ENCODE measurements around the gene ORC5.
"Not testable (repeated sequence)": the region's sequence is repeated elsewhere in the genome, so short reads cannot be mapped to it uniquely, and the experiment has no call there.

The ORC5 gene

DNA sequence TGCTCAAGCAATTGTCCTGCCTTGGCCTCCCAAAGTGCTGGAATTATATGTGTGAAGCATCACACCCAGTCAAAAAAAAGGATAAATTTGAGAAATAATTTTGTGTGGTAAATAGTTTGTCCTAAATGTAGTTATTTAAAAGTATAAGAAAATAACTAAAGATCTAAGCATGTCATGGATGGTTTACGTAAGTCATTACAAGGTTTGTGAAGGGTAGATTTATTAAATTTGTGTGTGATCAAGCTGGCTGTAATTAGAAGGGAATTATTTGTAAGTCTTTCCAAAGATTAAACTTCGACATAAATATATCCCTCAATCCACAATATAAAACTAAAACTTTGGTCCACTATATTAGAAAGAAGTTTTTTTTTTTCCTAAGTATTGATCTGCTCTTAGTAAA, 28.6 kb downstream of the ORC5 start:
- no peak for DNase-seq

DNA sequence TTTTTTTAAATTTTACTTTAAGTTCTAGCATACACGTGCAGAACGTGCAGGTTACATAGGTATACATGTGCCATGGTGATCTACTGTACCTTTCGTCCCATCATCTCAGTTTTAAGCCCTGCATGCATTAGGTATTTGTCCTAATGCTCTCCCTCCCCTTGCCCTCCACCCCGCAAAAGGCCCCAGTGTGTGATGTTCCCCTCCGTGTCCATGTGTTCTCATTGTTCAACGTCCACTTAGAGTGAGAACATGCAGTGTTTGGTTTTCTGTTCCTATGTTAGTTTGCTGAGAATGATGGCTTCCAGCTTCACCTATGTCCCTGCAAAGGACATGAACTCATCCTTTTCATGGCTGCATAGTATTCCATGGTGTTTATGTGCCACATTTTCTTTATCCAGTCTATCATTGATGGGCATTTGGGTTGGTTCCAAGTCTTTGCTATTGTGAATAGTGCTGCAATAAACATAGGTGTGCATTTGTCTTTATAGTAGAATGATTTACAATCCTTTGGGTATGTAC, 30.2 kb downstream of the ORC5 start:
- not testable (repeated sequence) for DNase-seq

DNA sequence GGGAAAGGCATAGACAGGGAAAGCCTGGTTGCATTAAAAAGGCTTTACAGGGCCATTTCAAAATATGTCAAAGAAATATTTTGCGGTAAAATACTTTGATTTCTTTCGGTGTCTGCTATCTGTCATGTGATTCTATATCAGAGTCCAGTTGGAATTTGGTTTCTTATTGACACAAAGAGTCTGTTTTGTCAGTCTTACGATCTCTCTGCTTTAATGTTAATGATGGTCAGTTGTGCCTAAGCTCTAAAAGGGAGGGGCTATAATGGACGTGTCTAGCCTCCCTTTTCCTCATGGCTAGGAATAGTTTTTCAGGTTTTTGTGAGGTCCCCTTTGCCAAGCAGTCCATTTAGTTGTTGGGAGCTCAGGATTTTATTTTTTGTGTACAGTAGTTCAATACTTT, 31.5 kb downstream of the ORC5 start:
- DNase-seq = no peak

DNA sequence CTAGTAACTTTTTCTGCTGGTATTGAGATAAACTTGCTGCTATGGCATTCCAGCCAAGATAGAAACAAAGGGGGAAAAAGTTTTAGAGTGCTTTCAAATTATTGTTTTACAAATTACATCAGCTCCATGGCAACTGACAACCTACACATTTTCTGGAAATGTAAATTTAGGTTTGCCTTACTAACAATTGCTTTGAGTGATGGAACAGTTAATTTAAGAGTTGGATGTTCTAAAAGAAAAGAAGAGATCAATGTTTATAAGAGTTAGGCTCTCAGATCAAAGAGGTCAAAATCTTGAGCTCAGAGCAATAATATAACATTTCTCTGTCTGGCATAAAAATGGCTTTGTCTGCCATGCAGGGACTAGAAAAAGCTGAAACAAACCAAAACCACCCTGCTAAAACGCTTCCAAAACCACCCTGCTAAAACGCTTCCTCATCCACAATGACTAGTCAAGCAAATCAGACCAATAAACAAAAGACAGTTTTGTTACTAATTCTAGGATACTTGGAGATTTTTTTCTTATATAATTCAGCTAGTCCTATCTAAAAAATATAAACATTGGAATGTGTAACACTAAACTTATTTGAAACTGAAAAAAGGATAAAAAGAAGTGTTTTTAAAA, 32.3 kb downstream of the ORC5 start:
- DNase-seq = no peak

DNA sequence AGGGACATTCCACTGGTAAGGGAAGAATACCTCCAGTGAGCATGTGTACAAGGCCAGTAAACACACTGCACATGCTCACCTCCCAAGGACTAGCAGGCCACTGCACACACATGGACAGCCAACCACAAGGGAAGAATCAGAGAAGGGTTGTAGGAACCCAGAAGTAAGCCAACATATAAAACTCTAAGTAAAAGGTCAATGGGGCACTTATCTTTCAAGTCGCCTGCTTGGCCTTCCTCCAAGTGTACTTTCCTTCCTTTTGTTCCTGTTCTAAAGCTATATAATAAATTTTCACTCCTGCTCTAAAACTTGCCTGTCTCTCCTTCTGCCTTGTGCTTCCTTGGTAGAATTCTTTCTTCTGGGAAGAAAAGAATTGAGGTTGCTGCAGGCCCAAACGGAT, 33.0 kb downstream of the ORC5 start:
- DNase-seq = no peak

DNA sequence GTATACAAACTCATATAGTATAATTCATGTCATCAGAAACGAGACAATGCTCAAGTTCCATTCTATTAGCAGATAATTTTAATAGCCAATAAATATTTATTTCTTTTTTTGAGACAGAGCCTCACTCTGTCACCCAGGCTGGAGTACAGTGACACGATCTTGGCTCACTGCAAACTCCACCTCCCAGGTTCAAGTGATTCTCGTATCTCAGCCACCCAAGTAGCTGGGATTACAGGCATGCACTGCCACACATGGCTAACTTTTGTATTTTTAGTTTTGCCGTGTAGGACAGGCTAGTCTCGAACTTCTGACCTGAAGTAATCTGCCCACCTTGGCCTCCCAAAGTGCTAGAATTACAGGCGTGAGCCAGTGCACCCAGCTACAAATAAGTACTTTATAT, 45.7 kb downstream of the ORC5 start:
- no peak for DNase-seq

DNA sequence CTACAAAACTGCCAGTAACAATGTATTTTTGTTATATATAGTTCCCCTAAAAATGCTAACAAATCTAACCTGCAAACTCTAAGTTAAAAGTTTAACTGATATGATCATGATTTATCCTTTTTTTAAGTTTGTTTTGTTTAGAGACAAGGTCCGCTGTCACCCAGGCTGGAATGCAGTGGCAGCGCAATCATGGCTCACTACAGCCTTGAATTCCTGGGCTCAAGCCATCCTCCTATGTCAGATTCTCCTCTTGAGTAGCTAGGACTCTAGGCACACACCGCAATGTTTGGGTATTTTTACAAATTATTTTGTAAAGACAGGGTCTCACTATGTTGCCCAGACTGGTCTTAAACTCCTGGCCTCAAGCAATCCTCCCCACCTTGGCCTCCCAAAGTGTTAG, 46.6 kb downstream of the ORC5 start:
- no peak for DNase-seq

DNA sequence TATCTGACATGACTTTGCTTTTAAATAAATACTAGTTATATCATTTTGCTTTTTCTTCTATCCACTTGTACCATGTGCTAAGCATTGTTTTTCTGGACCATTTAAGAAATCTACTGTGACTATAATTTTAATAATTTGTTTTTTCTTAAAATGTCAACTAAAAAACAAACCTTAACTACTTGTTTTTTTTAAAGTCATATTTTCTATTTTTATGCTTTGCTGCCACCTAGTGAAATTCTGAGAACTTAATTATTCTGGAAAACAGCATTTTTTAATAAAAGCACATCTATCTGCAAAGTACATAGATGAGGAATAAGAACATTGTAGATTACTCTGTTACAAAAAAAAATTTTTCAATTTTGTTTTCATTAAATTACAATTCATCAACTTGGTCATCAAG, 47.4 kb downstream of the ORC5 start:
- no peak for DNase-seq

DNA sequence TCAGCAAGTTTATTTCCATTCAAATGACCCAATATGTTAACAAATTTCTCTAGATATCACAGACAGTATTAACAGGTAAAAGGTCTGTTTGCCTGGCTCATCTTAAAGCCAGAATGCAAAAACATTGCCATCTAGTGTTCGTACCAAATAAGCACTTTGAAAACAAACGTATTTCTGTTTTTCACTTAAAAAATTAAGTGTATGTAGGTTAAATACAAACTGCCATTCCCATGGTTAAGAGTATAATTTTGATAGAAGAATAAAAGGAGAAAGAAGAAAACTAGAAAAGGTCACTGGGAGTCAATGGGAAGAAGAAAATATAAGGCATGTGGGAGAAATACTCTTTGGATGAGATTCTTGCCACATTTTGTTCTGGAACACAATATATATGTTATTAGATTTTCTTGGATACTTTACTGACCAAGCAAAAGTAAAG, 51.0 kb downstream of the ORC5 start:
- DNase-seq = no peak

DNA sequence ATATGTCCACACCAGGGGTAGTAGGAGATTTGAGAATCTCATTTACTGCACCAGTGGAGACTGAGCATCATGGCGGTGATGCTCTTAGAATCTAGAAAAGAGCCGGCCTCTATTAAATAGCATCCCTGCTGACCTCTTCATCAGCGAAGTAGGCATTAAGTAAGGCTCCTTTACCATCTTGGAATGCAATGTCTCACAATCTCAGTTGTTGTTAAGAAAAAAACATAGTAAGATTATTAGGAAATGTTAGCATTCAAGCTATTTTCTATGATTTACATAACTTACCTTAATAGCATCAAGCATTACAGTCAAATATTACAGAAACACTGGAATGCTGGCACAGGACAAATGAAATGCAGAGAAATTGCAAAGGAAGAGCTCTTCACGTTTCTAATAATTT, 54.5 kb downstream of the ORC5 start:
- DNase-seq = no peak

DNA sequence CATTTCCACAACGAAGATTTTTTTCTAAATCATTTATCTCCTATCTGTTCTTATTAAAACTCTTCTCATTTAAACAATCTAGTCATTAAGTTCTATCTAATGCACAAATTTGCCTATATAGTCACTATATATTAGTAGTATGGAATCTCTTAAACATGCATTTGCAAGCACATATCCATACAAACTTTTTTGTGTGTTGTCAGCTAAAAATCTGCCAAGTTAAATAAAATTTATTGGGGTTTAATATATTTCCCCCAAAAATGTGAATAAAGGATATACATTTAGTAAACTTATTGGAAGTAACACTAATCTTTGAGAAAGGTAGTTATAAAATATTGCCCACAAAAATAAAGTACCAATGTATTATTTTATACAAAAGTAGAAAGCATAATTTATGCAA, 55.3 kb downstream of the ORC5 start:
- DNase-seq = no peak

DNA sequence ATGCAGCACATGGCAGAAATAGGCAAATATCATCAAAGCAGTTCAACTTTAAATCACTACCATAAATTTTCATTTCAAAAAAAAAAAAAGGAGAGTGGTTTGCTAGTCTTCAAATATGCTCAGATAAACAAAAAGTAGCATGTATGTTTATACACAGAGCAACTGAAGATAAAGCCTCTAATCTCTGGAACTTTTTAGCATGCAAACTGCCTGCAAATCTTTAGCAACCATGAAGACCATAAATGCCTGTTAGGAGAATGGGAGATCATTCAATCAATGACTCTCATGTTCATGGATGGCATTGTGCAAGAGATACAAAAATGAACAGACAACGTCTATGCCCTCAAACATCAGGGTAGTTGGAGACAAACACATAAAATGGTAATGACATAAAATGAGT, 57.3 kb downstream of the ORC5 start:
- no peak for DNase-seq

DNA sequence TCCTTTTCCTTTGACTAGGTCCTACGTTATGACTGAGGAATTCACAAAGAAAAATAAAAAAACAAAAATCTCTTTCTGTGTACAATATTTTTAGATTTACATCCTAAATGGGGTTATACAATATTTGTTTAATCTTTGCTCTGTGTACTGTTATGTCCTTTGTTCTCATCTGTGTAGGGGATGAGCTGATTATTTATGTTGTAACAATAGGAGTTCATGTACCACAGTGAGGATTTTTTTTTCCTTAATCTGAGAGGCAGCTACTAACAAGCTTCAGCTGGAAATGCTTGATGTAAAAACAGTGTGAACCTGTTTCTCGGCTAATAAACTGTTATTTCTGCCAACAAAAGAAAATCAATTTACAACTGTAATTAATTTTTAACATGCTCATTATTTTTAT, 58.0 kb downstream of the ORC5 start:
- no peak for DNase-seq

DNA sequence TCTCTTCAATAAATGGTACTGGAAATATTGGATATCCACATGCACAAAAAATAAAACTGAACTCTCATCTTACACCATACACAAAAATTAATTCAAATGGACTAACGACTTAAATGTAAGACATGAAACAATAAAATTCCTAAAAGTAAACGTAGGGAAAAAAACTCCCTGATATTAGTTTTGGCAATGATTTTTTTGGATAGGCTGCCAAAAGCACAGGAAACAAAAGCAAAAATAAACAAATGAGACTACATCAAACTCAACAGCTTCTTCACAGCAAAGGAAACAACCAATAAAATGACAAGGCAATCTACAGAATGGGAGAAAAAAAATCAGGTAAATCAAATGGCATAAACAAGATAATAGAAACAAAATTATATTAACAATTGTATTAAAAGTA, 65.7 kb downstream of the ORC5 start:
- DNase-seq = no peak

DNA sequence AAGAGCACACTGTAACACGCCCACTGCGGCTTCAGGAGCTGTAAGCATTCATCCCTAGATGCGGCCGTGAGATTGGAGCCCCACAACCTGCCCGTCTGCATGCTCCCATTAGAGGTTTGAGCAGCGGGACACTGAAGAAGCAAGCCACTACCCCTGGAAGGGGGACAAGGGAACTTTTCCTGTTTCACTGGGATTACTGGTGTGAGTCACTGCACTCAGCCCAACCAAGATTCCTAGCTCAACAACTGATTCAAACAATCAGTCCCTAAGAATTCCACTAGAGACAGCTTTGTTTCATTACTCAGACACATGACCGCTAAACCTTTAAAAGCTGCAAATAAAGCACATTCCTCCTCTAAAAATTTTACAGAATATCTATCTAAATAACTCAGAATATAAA, 69.8 kb downstream of the ORC5 start:
- DNase-seq = no peak

DNA sequence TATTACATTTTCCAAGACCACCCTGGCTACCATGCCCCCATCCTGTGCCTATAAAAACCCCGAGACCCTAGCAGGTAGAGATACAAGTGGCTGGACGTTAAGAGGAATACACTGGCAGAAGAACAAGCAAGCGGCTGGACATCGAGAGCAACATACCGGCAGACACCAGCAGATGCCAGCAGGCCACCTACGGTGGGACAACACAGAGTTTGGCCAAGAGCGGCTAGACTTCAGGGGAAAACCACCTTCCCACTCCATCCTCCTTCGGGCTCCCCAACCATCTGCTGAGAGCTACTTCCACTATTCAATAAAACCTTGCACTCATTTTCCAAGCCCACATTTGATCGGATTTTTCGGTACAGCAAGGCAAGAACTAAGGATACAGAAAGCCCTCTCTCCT, 70.3 kb downstream of the ORC5 start:
- no peak for DNase-seq

DNA sequence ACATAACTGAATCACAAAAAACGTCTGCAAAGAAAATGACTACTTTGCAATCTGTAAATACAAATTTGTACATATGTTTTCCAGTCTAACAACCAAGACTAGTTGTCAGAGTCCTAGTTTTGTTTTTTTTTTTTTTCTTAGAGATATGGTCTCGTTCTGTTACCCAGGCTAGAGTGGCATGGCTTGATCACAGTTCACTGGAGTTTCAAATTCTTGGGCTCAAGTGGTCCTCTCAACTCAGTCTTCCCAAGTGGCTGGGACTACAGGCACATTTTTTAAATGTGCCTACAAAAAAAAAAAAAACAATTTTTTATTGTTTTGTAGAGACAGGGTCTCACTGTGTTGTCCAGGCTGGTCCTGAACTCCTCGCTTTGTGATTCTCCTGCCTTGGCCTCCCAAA, 70.8 kb downstream of the ORC5 start:
- DNase-seq = no peak

DNA sequence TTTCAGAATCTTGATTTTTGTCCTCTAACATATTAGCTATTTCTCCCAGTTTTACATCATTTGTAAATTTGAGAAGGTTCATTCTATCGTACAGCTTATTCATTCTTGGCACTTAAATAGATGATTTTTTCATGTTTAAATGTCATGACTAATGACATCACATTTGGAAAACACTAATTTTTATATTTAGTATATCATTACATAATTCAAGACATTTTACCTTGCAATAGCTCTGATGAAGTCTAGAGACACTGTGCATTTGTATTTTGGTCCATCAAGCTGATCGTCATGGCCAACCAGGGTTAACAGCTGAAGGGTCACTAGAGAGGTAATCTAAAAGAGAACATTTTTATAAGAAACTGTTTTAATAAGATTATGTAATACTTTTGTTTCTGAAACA, 71.3 kb downstream of the ORC5 start:
- no peak for DNase-seq

DNA sequence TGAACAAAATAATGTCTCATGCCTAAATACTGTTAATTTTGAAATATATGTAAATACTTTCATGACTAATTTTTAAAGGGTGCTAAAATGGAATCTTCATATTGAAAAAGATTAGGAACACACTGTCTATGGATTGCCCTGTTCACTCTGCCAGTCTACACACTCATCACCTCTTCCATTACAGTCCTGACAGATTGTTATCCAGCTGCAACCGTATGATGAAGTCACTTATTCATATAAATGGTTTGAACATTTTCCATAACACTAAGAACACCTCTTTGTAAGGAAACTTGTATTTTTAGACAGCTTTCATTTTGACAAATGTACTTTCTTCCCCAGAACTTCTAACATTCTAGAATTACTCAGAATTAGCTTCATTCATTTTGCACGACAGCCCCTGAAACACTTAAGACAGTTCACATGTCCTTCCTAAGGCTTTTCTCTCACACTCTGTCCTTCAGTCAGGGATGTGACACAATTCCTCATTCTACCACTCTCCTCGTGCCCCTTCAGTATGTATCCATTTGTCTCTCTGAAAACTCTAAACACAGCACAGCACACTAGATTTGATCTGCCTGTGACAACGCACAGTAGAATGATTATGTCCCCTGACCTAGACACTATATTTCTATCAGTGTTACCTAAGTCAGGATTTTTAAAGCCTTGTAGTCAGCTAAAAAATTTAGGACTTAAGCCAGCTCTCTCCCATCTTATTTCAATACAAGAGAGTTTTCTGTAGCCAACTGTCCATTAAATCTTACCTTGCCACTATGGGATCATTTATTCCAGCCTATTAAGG, 71.9 kb downstream of the ORC5 start:
- no peak for DNase-seq

DNA sequence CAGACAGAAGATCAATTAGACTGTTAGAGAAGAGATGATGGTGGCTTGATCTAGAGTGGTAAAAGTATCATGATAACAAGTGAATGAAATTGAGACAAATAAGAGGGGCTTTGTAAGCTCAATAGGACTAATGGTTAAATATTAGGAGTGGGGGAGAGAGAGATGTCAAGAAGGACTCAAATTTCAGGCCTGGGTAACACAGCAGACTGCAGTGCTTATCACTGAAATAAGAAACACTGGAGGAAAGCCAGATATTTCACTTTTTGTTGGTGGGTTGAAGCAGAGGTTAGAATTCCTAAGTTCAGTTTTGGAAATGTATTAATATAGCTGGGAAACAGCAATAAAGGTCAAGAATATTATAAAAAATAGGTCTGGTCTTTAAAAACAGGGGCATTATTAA, 74.6 kb downstream of the ORC5 start:
- no peak for DNase-seq

DNA sequence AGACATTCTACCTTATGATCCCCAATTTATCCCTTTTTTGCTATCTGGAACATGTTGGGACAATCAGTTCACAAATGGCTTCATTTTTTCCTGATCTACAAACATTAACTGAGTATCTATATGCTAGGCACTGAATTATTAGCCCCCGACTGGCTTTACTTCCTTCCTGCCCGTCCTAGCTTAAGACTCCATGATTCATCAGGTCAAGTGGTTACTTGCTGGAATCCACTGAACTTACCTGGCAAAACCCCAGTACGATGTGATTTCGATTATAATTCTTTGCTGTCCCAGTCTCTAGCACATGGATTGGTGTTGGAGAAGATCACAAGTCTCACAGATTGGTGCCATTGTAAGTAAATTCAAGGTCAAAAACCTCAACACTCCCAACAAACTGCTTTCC, 77.1 kb downstream of the ORC5 start:
- no peak for DNase-seq

DNA sequence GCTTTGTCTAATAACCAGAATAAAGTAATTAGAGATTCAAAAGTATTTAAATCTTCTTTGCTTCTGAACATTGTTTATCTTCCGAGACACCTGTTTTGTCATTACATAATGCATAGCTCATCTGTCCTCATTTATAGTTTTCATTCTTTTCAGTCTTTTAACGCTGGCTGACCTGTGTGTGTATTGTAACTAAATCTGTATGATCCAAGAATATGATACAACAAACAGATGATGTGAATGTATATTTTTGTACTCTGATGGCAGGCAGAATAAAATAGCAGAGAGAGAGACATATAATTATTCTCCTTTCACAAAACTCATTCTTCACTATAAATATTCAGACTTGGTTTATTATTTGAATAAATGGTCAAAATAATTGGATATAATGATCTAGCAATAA, 80.6 kb downstream of the ORC5 start:
- DNase-seq = no peak

DNA sequence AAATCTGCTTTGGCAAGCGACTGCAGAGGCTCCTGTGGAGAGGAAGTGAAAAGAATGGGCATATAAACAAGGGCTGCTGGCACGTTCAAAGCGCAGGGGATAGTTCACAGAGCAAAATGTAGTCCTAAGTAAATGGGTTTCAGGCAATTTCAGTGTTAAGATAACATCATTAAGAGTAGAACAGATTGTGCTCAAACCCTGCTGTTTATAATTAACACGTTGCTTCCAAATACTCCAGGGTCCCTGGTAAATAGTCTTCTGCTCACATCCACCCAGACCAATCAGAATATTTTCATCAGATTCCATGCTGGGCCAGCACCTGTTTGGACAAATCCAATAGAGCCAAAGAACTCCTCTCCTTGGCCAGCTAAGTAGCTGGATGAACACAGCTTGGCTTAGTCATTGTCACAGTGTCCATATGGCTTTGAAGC, 81.4 kb downstream of the ORC5 start:
- no peak for DNase-seq

DNA sequence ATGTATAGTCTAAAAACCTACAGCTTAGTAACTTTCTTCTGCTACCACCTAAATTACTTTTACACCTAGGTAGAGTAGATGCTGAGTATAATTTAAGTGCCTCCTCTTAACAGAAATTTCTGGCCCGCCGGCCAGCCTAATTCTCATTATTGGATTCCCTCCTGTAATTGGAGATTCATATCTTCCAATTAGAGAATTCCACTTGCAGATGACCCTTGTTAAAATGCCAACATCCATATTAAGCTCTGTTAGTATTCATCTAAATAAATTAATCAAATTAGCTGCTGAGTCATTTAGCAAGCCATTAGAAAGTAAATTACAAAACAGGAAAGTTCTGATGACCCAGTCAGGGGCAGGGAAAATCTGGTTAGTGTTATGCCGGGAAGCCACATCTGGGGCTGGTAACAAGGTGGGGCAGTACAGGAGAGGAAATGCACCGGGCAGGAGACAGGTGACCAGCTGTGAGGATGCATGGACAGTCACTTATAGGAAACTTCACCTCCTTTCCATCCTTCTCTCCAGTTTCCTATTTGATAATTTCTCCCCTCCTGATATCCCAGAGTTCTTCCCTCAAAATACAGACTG, 82.8 kb downstream of the ORC5 start:
- no peak for DNase-seq
